ENCODE data around the gene LRRC8D. TPM values are rescaled to one million over a fixed set of nuclear protein-coding genes. Genes with fewer than 3 reads are reported as not detected.

Gene LRRC8D
- total RNA-seq, 1 experiment from 2014 or later: 39.4 TPM

DNA sequence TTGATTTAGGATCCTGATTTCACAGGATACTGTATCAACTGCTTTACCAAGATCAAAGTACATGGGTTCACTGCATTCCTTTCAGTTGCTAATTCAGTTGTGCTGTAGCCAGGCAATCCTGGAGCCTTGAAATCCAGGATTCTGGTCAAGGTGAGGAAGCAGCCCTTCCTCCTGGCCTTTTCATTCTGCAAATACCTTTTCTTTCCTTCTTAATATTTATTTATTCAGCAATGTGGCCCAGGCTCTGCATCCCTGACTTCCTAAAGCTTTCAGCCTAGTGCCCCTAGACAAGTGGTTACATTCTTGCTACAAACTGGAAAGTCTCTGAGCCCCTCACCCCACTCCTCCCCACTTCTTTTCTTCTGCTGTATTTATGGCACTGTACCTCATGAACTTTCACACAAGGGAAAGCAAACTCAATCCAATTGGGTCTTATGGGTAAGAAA is 16.2 kb downstream of the LRRC8D start:
- no TSS peak for BruUV-seq (replicated peaks)
- no peaks in the 10 kb centered on the region for H3K27me3 Mint-ChIP-seq (ENCODE audit: insufficient read depth, unreplicated experiment)
- H3K4me1 Mint-ChIP-seq (ENCODE audit: low read depth, unreplicated experiment): peaks cover 42% of the 10 kb centered on the region
- H3K27ac Mint-ChIP-seq (ENCODE audit: unreplicated experiment): peak overlapping the region; percentile 76
- no peaks in the 10 kb centered on the region for H3K9me3 Mint-ChIP-seq (ENCODE audit: unreplicated experiment)
- H3K4me3 Mint-ChIP-seq (ENCODE audit: unreplicated experiment): peak overlapping the region; percentile 69
- DNase-seq: peak in 1 of 2 experiments; percentile 39
- ChIA-PET POLR2A (no interaction called here), CTCF (no interaction called here)
- Histone ChIP-seq H3K36me3 (ENCODE audit: control insufficient read depth, insufficient read depth, low read length) (no peaks in the 10 kb centered on the region), H3K27me3 (replicated peaks; ENCODE audit: control insufficient read depth, insufficient read depth, low read length) (no peaks in the 10 kb centered on the region), H3K9me3 (no peaks in the 10 kb centered on the region), H3K4me1 (peaks cover 52% of the 10 kb centered on the region), H3K4me3 (ENCODE audit: low read depth, low read length) (no peak overlapping the region)
- no peaks in the 10 kb centered on the region for H3K36me3 Mint-ChIP-seq (ENCODE audit: insufficient read depth, unreplicated experiment)
- intact Hi-C loops (cut with micrococcal nuclease; ENCODE audit: unreplicated experiment): loop anchor here (1.0 kb wide), 3 partner anchors 14 to 33 kb away; no protein-coding TSS in a partner anchor
- TF ChIP-seq, protein P1, sequence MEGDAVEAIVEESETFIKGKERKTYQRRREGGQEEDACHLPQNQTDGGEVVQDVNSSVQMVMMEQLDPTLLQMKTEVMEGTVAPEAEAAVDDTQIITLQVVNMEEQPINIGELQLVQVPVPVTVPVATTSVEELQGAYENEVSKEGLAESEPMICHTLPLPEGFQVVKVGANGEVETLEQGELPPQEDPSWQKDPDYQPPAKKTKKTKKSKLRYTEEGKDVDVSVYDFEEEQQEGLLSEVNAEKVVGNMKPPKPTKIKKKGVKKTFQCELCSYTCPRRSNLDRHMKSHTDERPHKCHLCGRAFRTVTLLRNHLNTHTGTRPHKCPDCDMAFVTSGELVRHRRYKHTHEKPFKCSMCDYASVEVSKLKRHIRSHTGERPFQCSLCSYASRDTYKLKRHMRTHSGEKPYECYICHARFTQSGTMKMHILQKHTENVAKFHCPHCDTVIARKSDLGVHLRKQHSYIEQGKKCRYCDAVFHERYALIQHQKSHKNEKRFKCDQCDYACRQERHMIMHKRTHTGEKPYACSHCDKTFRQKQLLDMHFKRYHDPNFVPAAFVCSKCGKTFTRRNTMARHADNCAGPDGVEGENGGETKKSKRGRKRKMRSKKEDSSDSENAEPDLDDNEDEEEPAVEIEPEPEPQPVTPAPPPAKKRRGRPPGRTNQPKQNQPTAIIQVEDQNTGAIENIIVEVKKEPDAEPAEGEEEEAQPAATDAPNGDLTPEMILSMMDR (IDR thresholded peaks at IDR 0.05; ENCODE audit: insufficient read depth in 1 of 2, low read depth in 1 of 2, low read length in 1 of 2, severe bottlenecking in 1 of 2, unreplicated experiment in 1 of 2): no peak

- Mint-ChIP-seq H3K27me3 (ENCODE audit: insufficient read depth, unreplicated experiment) (no peaks in the 10 kb centered on the region), H3K9me3 (ENCODE audit: unreplicated experiment) (no peaks in the 10 kb centered on the region), H3K36me3 (ENCODE audit: insufficient read depth, unreplicated experiment) (no peaks in the 10 kb centered on the region), H3K27ac (ENCODE audit: unreplicated experiment) (peak overlapping the region; percentile 76), H3K4me3 (ENCODE audit: unreplicated experiment) (peak overlapping the region; percentile 69), H3K4me1 (ENCODE audit: low read depth, unreplicated experiment) (peaks cover 42% of the 10 kb centered on the region)
- H3K36me3 ChIP-seq (ENCODE audit: control insufficient read depth, insufficient read depth, low read length): no peaks in the 10 kb centered on the region
- TF ChIP-seq, protein P1 (IDR thresholded peaks at IDR 0.05; ENCODE audit: insufficient read depth in 1 of 2, low read depth in 1 of 2, low read length in 1 of 2, severe bottlenecking in 1 of 2, unreplicated experiment in 1 of 2): no peak
- intact Hi-C loops (cut with micrococcal nuclease; ENCODE audit: unreplicated experiment): loop anchor here (1.0 kb wide), 3 partner anchors 14 to 33 kb away; no protein-coding TSS in a partner anchor
- DNase-seq: no peak
- no TSS peak for BruUV-seq (replicated peaks)
- POLR2A ChIA-PET: no interaction called here
- peaks cover 51% of the 10 kb centered on the region for H3K4me1 ChIP-seq
- H3K9me3 ChIP-seq: no peaks in the 10 kb centered on the region
- no peak overlapping the region for H3K4me3 ChIP-seq (ENCODE audit: low read depth, low read length)
- H3K27me3 ChIP-seq (replicated peaks; ENCODE audit: control insufficient read depth, insufficient read depth, low read length): no peaks in the 10 kb centered on the region
- CTCF ChIA-PET: no interaction called here
Measured at GRCh38 chr1:89837510-89837909, 16.7 kb downstream of the LRRC8D start.

GRCh38 chr1:89839516-89839915 is 18.7 kb downstream of the LRRC8D start:
- Mint-ChIP-seq H3K4me1 (ENCODE audit: low read depth, unreplicated experiment) (peaks cover 32% of the 10 kb centered on the region), H3K9me3 (ENCODE audit: unreplicated experiment) (no peaks in the 10 kb centered on the region), H3K27ac (ENCODE audit: unreplicated experiment) (no peak overlapping the region), H3K4me3 (ENCODE audit: unreplicated experiment) (no peak overlapping the region), H3K27me3 (ENCODE audit: insufficient read depth, unreplicated experiment) (no peaks in the 10 kb centered on the region), H3K36me3 (ENCODE audit: insufficient read depth, unreplicated experiment) (peaks cover 6% of the 10 kb centered on the region)
- intact Hi-C loops (cut with micrococcal nuclease; ENCODE audit: unreplicated experiment): no loop called here
- POLR2A ChIA-PET: no interaction called here
- no peak overlapping the region for H3K4me3 ChIP-seq (ENCODE audit: low read depth, low read length)
- DNase-seq: no peak
- TF ChIP-seq, protein P1 (IDR thresholded peaks at IDR 0.05; ENCODE audit: insufficient read depth in 1 of 2, low read depth in 1 of 2, low read length in 1 of 2, severe bottlenecking in 1 of 2, unreplicated experiment in 1 of 2): no peak
- H3K9me3 ChIP-seq: no peaks in the 10 kb centered on the region
- H3K36me3 ChIP-seq (ENCODE audit: control insufficient read depth, insufficient read depth, low read length): no peaks in the 10 kb centered on the region
- H3K27me3 ChIP-seq (replicated peaks; ENCODE audit: control insufficient read depth, insufficient read depth, low read length): no peaks in the 10 kb centered on the region
- H3K4me1 ChIP-seq: peaks cover 39% of the 10 kb centered on the region
- CTCF ChIA-PET: interaction anchor here (0.5 kb wide), 1 partner anchor 73 kb away, joined by 6 read pairs; no protein-coding TSS in a partner anchor
- BruUV-seq (replicated peaks): no TSS peak
